Hematopoietic multipotent progenitor cell treated with erythropoietin and hydrocortisone succinate and interleukin-3 and kit ligand, for 17 days (in vitro differentiated cells): ENCODE measurements around the gene CHAT.

Experiments
- DNase-seq: peaks from one replicate; pipeline ENCODE4 v3.0.0-alpha.2; 2015; ENCODE audit warnings: low spot score

The CHAT gene

GRCh38 chr10:49612513-49613164, 1.2 kb upstream of the CHAT start:
- DNase-seq = no peak

DNA sequence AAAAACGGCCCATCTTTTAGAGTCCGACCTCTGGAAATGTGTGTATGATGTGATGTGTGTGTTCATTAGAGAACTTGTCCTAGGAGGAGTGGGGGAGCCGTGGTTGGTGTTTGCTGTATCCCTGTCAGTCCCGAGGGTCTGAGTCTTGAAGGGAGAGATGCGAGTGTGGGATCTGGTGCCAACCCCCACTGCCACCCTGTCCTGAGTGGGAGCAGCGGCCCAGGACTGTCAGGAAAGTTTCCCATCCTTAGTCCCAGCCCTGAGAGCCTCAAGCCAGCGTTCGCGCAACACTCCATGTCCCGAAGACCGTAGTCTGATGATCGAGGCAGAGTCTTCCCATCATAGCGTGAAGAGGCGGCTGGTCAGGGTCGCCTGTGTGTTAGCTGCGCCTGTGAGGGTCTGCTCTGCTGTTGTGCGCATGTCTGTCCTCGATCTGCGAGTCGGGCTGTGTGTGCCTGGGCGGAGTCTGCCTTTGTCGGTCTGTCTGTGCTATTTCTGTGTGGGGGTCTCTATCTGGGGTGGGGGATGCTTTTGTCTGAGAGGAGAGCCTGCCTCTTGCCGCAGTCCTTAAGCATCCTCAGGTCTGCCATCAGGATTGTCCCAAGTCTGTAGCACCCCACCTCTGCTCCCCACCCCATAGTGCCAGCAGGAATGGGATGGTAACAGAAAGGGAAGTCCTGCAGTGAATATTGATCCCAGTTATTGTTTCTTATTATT, 514 bp upstream of the CHAT start:
- no peak for DNase-seq

GRCh38 chr10:49614242-49615198, 683 bp downstream of the CHAT start:
- DNase-seq = no peak

DNA sequence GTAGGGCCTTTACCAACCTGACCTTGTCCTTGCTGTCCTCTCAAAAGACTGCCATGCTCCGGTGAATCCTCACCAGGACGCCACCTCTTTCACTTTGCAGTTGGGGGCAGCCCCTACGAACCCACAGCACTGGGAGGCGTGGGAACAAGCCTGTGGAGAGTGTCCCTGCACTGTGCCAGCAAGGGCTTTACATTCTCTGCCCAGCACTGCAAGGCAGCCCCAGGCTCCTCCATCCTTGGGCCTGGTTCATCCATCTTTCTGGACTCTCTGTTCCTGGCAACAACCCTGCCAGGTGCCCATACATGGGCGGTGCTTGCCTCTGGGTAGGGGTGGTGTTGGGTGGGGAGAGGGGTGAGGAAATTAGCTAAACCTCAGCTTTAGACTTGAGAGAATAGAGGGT, 1.4 kb downstream of the CHAT start:
- DNase-seq = no peak

DNA sequence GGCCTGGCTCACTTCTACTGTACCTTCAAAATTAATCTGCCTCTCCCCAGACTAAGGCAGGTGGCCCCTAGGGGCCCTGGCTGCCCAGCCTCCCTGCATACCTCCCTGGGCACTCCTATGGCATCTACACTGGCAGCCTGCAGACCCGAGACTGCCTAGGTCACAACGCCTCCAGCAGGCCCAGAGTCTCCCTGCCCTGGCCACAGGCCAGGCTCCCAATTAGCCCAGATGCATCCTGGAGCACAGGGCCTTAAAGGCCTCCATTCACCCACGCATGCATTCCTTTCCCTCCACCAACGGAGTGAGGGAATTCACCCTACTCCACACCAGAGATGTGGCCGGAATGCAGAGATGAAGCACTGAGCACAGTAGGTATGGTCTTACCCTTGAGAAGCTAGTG, 1.9 kb downstream of the CHAT start:
- no peak for DNase-seq

DNA sequence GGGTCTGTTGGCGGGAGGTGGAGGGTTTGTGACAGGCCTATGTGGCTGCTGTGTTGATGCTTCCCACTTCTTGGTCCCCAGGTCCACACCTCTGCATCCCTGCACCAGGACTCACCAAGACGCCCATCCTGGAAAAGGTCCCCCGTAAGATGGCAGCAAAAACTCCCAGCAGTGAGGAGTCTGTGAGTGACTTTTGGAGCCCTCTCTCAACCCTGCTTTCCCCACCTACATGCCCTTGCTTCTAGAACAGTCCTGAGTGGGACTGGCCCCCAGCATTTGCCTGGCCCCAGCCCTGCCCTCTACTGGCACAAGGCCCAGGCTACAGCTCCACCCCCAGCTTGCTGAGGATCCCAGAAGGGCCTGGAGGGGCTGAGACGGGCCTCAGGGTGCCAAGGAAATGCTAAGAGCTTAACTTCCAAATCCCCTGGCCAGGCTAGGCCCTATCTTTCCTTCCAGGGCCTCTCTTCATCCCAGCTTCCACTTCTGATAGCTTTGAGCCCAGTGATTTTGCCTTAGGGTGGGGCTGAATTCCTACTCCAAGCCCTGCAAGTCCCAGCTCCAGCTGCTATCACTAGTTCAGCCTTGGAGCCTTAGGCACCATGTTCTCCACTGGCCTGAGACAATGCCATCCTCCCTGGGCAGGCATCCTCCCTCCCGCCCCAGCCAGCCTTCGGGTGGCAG, 2.7 kb downstream of the CHAT start:
- no peak for DNase-seq

- DNase-seq = no peak
These were observed 3.5 kb downstream of the CHAT start for GRCh38 chr10:49617121-49618020.

GRCh38 chr10:49618821-49619220, 5.0 kb downstream of the CHAT start:
- no peak for DNase-seq

DNA sequence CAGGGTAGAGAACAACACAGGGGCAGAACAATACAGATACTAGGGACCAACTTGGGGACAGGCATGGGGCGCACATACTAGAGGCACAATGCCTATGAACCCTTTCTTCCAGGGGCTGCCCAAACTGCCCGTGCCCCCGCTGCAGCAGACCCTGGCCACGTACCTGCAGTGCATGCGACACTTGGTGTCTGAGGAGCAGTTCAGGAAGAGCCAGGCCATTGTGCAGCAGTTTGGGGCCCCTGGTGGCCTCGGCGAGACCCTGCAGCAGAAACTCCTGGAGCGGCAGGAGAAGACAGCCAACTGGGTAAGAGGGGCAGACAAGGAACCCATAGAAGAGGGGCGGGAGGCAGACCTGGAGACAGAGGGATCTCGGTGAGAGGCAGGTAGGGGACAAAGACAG, 5.8 kb downstream of the CHAT start:
- DNase-seq = no peak

- DNase-seq = no peak
These were observed 6.5 kb downstream of the CHAT start for GRCh38 chr10:49620286-49620810.

- DNase-seq = no peak
These were observed 7.1 kb downstream of the CHAT start for GRCh38 chr10:49620841-49621378.

DNA sequence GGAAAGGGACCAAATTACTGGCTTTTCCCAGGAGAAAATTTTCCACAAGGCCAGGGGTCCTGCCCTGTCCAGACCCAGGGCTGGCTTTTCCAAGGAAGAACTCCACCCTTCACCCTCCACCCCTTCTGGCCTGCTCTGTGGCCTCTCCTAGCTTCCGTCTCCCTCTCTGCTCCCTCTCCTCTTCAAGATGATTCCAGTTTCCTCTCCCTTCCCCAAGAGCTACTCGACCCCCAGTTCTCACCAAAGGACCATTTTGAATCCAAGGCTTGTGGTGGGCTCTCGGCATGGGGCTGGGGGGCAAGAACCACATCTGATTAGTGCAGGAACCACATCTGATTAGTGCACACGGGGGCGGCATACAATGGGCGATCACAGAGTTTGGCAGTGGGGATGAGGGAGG, 7.7 kb downstream of the CHAT start:
- no peak for DNase-seq

GRCh38 chr10:49622426-49623425, 8.9 kb downstream of the CHAT start:
- DNase-seq = no peak

DNA sequence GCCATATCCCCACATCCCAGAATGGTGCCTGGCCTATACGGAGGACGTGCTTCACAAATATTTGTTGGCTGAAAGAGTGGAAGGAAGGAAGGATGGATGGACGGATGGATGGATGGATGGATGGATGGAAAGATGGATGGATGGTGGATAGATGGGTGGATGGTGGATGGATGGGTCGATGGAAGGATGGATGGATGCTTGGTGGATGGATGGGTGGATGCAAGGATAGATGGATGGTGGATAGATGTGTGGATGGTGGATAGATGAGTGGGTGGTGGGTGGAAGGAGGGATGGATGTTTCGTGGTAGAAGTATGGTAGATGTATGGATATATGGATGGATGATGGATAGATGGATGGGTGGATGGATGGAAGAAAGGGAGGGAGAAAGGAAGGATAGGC, 10.8 kb downstream of the CHAT start:
- no peak for DNase-seq

DNA sequence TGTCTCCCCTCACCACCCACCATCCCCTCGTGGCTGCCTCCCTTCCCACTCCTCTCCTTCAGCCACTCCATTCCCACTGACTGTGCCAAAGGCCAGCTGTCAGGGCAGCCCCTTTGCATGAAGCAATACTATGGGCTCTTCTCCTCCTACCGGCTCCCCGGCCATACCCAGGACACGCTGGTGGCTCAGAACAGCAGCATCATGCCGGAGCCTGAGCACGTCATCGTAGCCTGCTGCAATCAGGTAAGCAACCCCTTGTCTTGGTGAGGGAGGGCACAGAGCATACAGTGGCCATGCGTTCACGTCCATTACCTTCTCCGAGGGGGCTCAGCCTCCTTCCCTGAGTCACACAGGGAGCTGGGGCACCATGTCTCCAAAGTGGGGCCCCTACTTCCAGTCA, 11.6 kb downstream of the CHAT start:
- DNase-seq = no peak

- DNase-seq = no peak
These were observed 13.2 kb downstream of the CHAT start for GRCh38 chr10:49627038-49627437.

GRCh38 chr10:49627644-49628247, 13.9 kb downstream of the CHAT start:
- DNase-seq = no peak

DNA sequence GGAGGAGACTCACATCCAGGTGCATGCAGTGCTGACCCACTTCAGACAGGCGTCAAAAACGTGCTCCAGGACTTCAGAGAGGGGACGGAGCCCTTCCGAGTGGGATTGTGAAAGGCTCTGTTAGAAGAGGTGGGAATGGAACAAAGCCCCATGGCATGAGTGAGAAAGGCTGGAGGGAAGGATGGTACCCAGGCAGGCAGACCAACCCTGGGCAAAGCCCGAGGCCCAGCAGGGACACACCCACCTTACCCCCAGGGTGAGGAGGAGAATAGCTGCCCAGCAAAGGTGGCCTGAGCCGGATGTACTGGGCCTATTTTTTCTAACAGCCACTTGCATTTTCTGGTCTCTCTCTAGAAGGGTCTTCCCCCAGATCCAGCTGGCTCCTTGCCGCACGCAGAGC, 14.8 kb downstream of the CHAT start:
- no peak for DNase-seq

- DNase-seq = no peak
These were observed 15.6 kb downstream of the CHAT start for GRCh38 chr10:49629431-49629881.
